ENCODE data around the gene SUPT6H.
A peak's percentile ranks its signal among the peaks of the same experiment; 100 is the strongest.
"Not testable (repeated sequence)": the region's sequence is repeated elsewhere in the genome, so short reads cannot be mapped to it uniquely, and the experiment has no call there.

Gene SUPT6H

GRCh38 chr17:28655160-28655559, 6.8 kb upstream of the SUPT6H start:
- no peak for DNase-seq

GRCh38 chr17:28657756-28658155, 4.2 kb upstream of the SUPT6H start:
- DNase-seq, result no peak

GRCh38 chr17:28658342-28658741, 3.7 kb upstream of the SUPT6H start:
- DNase-seq, result not testable (repeated sequence)

- not testable (repeated sequence) for DNase-seq
These were observed 3.1 kb upstream of the SUPT6H start for GRCh38 chr17:28658766-28659496.

- not testable (repeated sequence) for DNase-seq
These were observed 2.5 kb upstream of the SUPT6H start for GRCh38 chr17:28659497-28659881.

GRCh38 chr17:28662527-28662829, 473 bp downstream of the SUPT6H start:
- no peak for DNase-seq

GRCh38 chr17:28663723-28664122, 1.7 kb downstream of the SUPT6H start:
- peak; percentile 19 for DNase-seq

- DNase-seq, result peak; percentile 15
These were observed 4.0 kb downstream of the SUPT6H start for GRCh38 chr17:28665994-28666393.

- no peak for DNase-seq
These were observed 5.9 kb downstream of the SUPT6H start for GRCh38 chr17:28667870-28668269.

- DNase-seq, result no peak
These were observed 7.9 kb downstream of the SUPT6H start for GRCh38 chr17:28669918-28670317.

- no peak for DNase-seq
These were observed 13.5 kb downstream of the SUPT6H start for GRCh38 chr17:28675490-28675889.

- DNase-seq, result peak; percentile 27
These were observed 14.0 kb downstream of the SUPT6H start for GRCh38 chr17:28675980-28676379.

GRCh38 chr17:28682655-28683054, 20.6 kb downstream of the SUPT6H start:
- no peak for DNase-seq

GRCh38 chr17:28684963-28685362, 23.0 kb downstream of the SUPT6H start:
- DNase-seq, result no peak

- no peak for DNase-seq
These were observed 23.4 kb downstream of the SUPT6H start for GRCh38 chr17:28685366-28685765.

GRCh38 chr17:28686296-28686695, 24.3 kb downstream of the SUPT6H start:
- DNase-seq, result no peak

- DNase-seq, result no peak
These were observed 26.5 kb downstream of the SUPT6H start for GRCh38 chr17:28688481-28688880.

- no peak for DNase-seq
These were observed 27.0 kb downstream of the SUPT6H start for GRCh38 chr17:28689011-28689410.

- no peak for DNase-seq
These were observed 31.9 kb downstream of the SUPT6H start for GRCh38 chr17:28693869-28694268.

- DNase-seq, result peak; percentile 34
These were observed 36.4 kb downstream of the SUPT6H start for GRCh38 chr17:28698253-28698941.

- no peak for DNase-seq
These were observed 38.3 kb downstream of the SUPT6H start for GRCh38 chr17:28700278-28700677.

GRCh38 chr17:28700830-28701492, 39.0 kb downstream of the SUPT6H start:
- DNase-seq, result no peak

- no peak for DNase-seq
These were observed 40.2 kb downstream of the SUPT6H start for GRCh38 chr17:28702026-28702751.

- no peak for DNase-seq
These were observed 40.7 kb downstream of the SUPT6H start for GRCh38 chr17:28702752-28703150.

Measured in hematopoietic multipotent progenitor cell treated with erythropoietin and hydrocortisone succinate and interleukin-3 and kit ligand, for 4 days (in vitro differentiated cells).